SU-DHL-6 (cell line): ENCODE data around the gene RHOJ.

ENCODE experiments used
- H2AFZ ChIP-seq: fragments of 200-600 bp; sonication (generic); 2 replicates; pipeline ENCODE4 v1.6.1; 2014; ENCODE audit warnings: low read depth, mild to moderate bottlenecking, moderate library complexity, mixed read lengths, antibody characterized with exemption, low read length; ENCODE audit not compliant: severe bottlenecking
- H3F3A ChIP-seq: fragments of 200-600 bp; shearing (Covaris generic); 2 replicates; pipeline ENCODE4 v1.6.0; 2016; ENCODE audit warnings: antibody characterized with exemption, mild to moderate bottlenecking; ENCODE audit not compliant: insufficient read depth
- H3K27ac ChIP-seq: fragments of 200-600 bp; sonication (generic); 2 replicates; pipeline ENCODE4 v1.5.1; 2016; ENCODE audit warnings: low read depth, mild to moderate bottlenecking, low read length, moderate library complexity, mixed read lengths
- H3K27me3 ChIP-seq: fragments of 200-600 bp; sonication (generic), shearing (Covaris generic); 2 replicates; pipeline ENCODE4 v1.6.0; 2014; ENCODE audit warnings: mild to moderate bottlenecking, low read length
- H3K36me3 ChIP-seq: fragments of 200-600 bp; sonication (generic); 2 replicates; pipeline ENCODE4 v1.6.1; 2014; ENCODE audit warnings: mild to moderate bottlenecking, low read length, mixed read lengths
- H3K4me2 ChIP-seq: fragments of 300-600, 200-600 bp; shearing (Covaris generic), sonication (generic); 2 replicates; pipeline ENCODE4 v1.6.0; 2014; ENCODE audit warnings: low read length, low read depth, mild to moderate bottlenecking; ENCODE audit not compliant: poor library complexity, severe bottlenecking
- H3K4me3 ChIP-seq: fragments of 200-600 bp; sonication (generic); 2 replicates; pipeline ENCODE4 v1.5.1; 2014; ENCODE audit warnings: antibody characterized with exemption, low read length, mild to moderate bottlenecking, mixed read lengths; ENCODE audit not compliant: insufficient read depth, poor library complexity, severe bottlenecking
- H3K79me2 ChIP-seq: fragments of 200-600 bp; sonication (generic); 2 replicates; pipeline ENCODE4 v1.6.1; 2014; ENCODE audit warnings: mild to moderate bottlenecking, low read length, moderate library complexity; ENCODE audit not compliant: insufficient read depth
- H3K9ac ChIP-seq: fragments of 200-600 bp; sonication (generic); 2 replicates; pipeline ENCODE4 v1.7.0; 2014; ENCODE audit warnings: mild to moderate bottlenecking, low read length
- H3K9me2 ChIP-seq: fragments of 200-600 bp; sonication (generic); replicated peaks from 2 replicates; pipeline ENCODE4 v1.6.1; 2014; ENCODE audit warnings: low read length; ENCODE audit not compliant: insufficient read depth
- H3K9me3 ChIP-seq: fragments of 200-600 bp; sonication (generic); 2 replicates; pipeline ENCODE4 v1.6.1; 2014; ENCODE audit warnings: low read length, mixed read lengths; ENCODE audit not compliant: insufficient read depth
- H4K20me1 ChIP-seq: fragments of 200-600 bp; sonication (generic); 2 replicates; pipeline ENCODE4 v1.6.1; 2014; ENCODE audit warnings: low read depth, mild to moderate bottlenecking, antibody characterized with exemption, low read length, moderate library complexity, mixed read lengths
- EZH2phosphoT487 ChIP-seq: fragments of 200-600 bp; sonication (generic), shearing (Covaris generic); conservative IDR thresholded peaks from 2 replicates; pipeline ENCODE4 v1.6.1; 2018; ENCODE audit warnings: mild to moderate bottlenecking, antibody characterized with exemption, low read length, moderate library complexity, mixed read lengths
- TF ChIP-seq, protein P1 (sequence below): fragments of 200-600 bp; sonication (generic); IDR thresholded peaks from one replicate; pipeline ENCODE4 v1.5.1; 2017; ENCODE audit warnings: antibody characterized with exemption, mild to moderate bottlenecking, low read length, moderate library complexity; ENCODE audit not compliant: insufficient read depth, poor library complexity, severe bottlenecking

RHOJ gene

DNA sequence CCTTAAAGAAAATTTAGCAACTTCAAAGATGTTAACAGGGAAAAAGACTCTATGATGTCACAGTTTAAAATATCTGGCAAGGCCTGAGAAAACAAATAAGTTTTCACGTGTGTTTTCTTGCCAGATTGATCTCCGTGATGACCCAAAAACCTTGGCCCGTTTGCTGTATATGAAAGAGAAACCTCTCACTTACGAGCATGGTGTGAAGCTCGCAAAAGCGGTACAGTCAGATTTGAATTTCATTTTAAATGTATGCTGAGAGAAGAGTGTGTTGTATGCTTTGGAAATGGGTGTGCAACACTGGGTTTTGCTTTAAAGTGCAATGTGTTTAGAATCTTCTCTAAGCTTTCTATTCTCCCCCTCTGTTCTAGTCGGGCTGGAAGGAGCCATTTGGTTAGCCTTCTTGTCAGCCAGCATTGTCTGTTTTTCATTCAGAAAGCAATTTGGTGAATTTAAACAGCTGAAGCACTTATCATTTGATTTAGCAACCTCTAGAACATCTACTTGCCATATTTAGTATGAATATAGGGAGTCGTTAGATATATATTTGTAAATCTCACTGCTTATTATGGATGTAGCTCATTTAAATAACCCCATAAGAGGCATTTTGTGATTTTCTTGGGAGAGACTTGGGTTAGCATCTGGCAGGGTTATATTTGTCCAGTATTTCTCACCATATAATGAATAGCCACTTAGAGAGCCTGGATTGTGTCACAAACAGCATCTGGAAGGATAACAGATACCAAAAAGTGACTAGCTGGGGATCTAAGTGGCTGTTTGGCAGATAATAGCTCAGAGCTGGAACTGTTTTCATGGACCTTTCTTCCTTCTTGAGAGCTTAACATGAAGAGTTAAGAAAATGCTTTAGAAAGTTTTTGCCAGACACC is 79.0 kb downstream of the RHOJ start:
- no peak overlapping the region for H3K4me2 ChIP-seq
- no peaks in the 10 kb centered on the region for H3F3A ChIP-seq

DNA sequence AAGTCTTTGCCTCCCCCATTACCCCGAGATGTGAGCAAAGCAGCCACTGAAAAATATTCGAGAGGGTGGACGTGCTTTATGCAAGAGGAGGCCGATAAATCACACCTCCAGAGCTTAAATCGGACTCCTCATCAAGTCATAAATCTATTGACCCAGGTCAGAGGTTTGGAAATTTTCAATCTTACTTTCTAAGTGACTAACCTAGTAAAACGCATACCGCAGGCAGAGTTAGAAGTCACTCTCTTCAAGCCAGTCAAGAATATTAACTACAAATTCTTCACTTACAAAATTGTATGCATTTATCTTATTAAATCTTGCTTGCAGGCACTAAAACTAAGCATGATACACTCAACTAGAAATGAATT is 79.6 kb downstream of the RHOJ start:
- no peaks in the 10 kb centered on the region for H3K9me3 ChIP-seq
- no peak for TF ChIP-seq EZH2phosphoT487
- TF ChIP-seq, protein P1, sequence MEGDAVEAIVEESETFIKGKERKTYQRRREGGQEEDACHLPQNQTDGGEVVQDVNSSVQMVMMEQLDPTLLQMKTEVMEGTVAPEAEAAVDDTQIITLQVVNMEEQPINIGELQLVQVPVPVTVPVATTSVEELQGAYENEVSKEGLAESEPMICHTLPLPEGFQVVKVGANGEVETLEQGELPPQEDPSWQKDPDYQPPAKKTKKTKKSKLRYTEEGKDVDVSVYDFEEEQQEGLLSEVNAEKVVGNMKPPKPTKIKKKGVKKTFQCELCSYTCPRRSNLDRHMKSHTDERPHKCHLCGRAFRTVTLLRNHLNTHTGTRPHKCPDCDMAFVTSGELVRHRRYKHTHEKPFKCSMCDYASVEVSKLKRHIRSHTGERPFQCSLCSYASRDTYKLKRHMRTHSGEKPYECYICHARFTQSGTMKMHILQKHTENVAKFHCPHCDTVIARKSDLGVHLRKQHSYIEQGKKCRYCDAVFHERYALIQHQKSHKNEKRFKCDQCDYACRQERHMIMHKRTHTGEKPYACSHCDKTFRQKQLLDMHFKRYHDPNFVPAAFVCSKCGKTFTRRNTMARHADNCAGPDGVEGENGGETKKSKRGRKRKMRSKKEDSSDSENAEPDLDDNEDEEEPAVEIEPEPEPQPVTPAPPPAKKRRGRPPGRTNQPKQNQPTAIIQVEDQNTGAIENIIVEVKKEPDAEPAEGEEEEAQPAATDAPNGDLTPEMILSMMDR, result no peak
- H3K79me2 ChIP-seq, result no peaks in the 10 kb centered on the region
- no peak overlapping the region for H3K9ac ChIP-seq
- no peak overlapping the region for H2AFZ ChIP-seq
- no peaks in the 10 kb centered on the region for H3K9me2 ChIP-seq
- H3K36me3 ChIP-seq, result no peaks in the 10 kb centered on the region
- no peak overlapping the region for H3K4me2 ChIP-seq
- no peaks in the 10 kb centered on the region for H3F3A ChIP-seq
- H4K20me1 ChIP-seq, result no peaks in the 10 kb centered on the region
- H3K27ac ChIP-seq, result no peak overlapping the region
- no peaks in the 10 kb centered on the region for H3K27me3 ChIP-seq
- H3K4me3 ChIP-seq, result no peak overlapping the region

More for the DNA sequence above, 79.0 kb downstream of the RHOJ start:
- no peak overlapping the region for H3K9ac ChIP-seq
- no peak overlapping the region for H2AFZ ChIP-seq
- H3K27me3 ChIP-seq, result no peaks in the 10 kb centered on the region
- no peaks in the 10 kb centered on the region for H3K9me3 ChIP-seq
- H4K20me1 ChIP-seq, result no peaks in the 10 kb centered on the region
- H3K36me3 ChIP-seq, result no peaks in the 10 kb centered on the region
- H3K4me3 ChIP-seq, result no peak overlapping the region
- H3K27ac ChIP-seq, result no peak overlapping the region
- TF ChIP-seq, protein P1, result no peak
- no peak for TF ChIP-seq EZH2phosphoT487
- H3K79me2 ChIP-seq, result no peaks in the 10 kb centered on the region
- H3K9me2 ChIP-seq, result no peaks in the 10 kb centered on the region

DNA sequence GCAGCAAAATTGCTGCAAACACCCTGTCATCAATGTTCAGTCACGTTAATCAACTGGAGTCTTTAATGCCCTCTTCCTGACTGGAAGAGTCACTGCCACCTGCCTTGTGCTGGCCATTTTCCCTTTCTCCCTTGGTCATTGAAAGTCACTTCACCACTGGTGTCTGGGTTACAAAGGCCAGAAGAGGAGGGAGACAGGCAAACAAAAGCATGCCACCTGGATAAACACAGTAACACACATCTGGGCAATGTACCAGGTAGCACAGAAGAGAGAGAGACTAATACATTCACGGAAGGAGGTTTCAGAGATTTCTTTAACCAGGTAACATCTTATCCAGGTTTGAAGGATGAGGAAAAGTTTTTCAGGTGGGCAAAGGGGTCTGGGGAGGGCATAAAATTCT is 81.8 kb downstream of the RHOJ start:
- Histone ChIP-seq H3K79me2 (no peaks in the 10 kb centered on the region), H2AFZ (no peak overlapping the region), H3K4me2 (no peak overlapping the region), H3K9ac (no peak overlapping the region), H3K27me3 (no peaks in the 10 kb centered on the region), H3K27ac (no peak overlapping the region), H4K20me1 (no peaks in the 10 kb centered on the region), H3K9me3 (no peaks in the 10 kb centered on the region), H3F3A (no peaks in the 10 kb centered on the region), H3K36me3 (no peaks in the 10 kb centered on the region), H3K9me2 (no peaks in the 10 kb centered on the region), H3K4me3 (no peak overlapping the region)
- TF ChIP-seq EZH2phosphoT487, result no peak
- TF ChIP-seq, protein P1, result no peak
